ENCODE data around the gene PFN4.

GRCh38 chr2:24159708-24160107, 36.6 kb upstream of the PFN4 start:
- TF ChIP-seq MED1 (CRISPR knock-in tag; IDR thresholded peaks at IDR 0.05; ENCODE audit: borderline replicate concordance) = no peak
- TF ChIP-seq BCOR (IDR thresholded peaks at IDR 0.05) = no peak
- no peak for TF ChIP-seq NFYB (IDR thresholded peaks at IDR 0.05; ENCODE audit: extremely low read depth, insufficient read length)
- TF ChIP-seq, protein P1, sequence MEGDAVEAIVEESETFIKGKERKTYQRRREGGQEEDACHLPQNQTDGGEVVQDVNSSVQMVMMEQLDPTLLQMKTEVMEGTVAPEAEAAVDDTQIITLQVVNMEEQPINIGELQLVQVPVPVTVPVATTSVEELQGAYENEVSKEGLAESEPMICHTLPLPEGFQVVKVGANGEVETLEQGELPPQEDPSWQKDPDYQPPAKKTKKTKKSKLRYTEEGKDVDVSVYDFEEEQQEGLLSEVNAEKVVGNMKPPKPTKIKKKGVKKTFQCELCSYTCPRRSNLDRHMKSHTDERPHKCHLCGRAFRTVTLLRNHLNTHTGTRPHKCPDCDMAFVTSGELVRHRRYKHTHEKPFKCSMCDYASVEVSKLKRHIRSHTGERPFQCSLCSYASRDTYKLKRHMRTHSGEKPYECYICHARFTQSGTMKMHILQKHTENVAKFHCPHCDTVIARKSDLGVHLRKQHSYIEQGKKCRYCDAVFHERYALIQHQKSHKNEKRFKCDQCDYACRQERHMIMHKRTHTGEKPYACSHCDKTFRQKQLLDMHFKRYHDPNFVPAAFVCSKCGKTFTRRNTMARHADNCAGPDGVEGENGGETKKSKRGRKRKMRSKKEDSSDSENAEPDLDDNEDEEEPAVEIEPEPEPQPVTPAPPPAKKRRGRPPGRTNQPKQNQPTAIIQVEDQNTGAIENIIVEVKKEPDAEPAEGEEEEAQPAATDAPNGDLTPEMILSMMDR (IDR thresholded peaks at IDR 0.05 in 2 of 3, conservative IDR thresholded peaks at IDR 0.05 in 1 of 3; ENCODE audit: insufficient read depth in 2 of 3, low read depth in 1 of 3, low read length in 3 of 3) = no peak
- TF ChIP-seq ZNF133 (CRISPR knock-in tag; IDR thresholded peaks at IDR 0.05) = no peak
- no peak for TF ChIP-seq NR3C1 (CRISPR knock-in tag; IDR thresholded peaks at IDR 0.05)
- no peak for TF ChIP-seq NRF1 (conservative IDR thresholded peaks at IDR 0.05 in 1 of 2, IDR thresholded peaks at IDR 0.05 in 1 of 2)
